Erythroblast (primary cell): ENCODE measurements around the gene STARD5.

Experiments used
- GATA1 ChIP-seq: IDR thresholded peaks from 2 replicates; pipeline ENCODE4 v1.6.1; 2011; ENCODE audit warnings: low read depth, mild to moderate bottlenecking, control low read depth, low read length, moderate library complexity
- POLR2A ChIP-seq: IDR thresholded peaks from 2 replicates; pipeline ENCODE4 v1.6.1; 2011; ENCODE audit warnings: mild to moderate bottlenecking, low read length

DNA sequence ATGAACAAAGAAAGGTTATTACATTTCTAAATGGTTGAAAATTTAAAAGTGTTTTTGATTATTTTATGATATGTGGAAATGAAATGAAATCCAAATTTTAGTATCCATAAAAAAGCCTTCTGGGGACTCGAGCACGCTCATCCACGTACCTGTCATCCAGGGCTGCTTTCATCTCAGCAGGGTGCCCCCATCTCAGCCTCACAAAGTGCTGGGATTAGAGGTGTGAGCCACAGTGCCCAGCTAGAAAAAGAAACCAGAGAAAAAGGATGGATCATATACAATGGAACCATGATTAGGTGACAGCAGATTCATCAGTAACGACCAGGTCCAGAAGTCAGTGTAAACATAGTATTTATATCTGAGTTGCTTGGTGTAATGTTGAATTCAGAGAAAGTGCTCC is 49.7 kb downstream of the STARD5 start:
- TF ChIP-seq POLR2A (no peak), GATA1 (no peak)
